ENCODE measurements around the gene VIPR1.

DNA sequence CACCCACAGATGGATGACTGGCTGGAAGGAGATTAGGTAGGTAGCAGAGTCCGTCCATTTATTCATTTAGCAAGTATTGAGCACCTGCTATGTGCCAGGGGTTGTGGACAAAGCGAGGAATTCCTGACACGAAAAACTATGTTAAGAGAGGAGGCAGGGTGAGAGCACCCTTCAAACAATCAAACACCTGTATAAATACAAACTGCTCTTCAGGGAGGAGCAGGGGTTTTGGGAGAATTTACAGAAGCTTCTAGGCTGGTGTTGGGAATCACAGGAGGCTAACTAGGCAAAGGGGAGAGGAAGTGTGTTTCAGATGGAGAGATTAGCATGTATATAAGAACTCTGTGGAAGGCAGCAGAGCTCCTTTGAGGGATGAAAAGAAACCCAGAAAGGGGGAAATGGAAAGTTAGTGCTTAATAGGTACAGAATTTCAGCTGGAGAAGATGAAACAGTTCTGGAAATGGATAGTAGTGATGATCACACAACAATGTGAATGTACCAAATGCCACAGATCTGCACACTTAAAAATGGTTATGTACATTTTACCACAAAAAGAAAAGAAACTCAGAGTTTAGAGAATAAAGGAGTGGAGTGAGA, 80.1 kb downstream of the VIPR1 start:
- TF ChIP-seq, protein P1, sequence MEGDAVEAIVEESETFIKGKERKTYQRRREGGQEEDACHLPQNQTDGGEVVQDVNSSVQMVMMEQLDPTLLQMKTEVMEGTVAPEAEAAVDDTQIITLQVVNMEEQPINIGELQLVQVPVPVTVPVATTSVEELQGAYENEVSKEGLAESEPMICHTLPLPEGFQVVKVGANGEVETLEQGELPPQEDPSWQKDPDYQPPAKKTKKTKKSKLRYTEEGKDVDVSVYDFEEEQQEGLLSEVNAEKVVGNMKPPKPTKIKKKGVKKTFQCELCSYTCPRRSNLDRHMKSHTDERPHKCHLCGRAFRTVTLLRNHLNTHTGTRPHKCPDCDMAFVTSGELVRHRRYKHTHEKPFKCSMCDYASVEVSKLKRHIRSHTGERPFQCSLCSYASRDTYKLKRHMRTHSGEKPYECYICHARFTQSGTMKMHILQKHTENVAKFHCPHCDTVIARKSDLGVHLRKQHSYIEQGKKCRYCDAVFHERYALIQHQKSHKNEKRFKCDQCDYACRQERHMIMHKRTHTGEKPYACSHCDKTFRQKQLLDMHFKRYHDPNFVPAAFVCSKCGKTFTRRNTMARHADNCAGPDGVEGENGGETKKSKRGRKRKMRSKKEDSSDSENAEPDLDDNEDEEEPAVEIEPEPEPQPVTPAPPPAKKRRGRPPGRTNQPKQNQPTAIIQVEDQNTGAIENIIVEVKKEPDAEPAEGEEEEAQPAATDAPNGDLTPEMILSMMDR (IDR thresholded peaks at IDR 0.05; ENCODE audit: low read depth, low read length, poor library complexity, severe bottlenecking), result no peak
- TF ChIP-seq EZH2phosphoT487 (IDR thresholded peaks at IDR 0.05; ENCODE audit: borderline replicate concordance, low read length), result no peak

Data from DOHH2 (cell line).